ENCODE measurements around the gene EMC10.

The EMC10 gene

GRCh38 chr19:50492303-50493052 is 16.2 kb downstream of the EMC10 start:
- H3K4me1 ChIP-seq, result no peaks in the 10 kb centered on the region
- no peak overlapping the region for H3K27ac ChIP-seq
- H3K27me3 ChIP-seq, result peaks cover 0 to 20% of the 10 kb centered on the region in 2 donors
- H3K9me3 ChIP-seq, result no peaks in the 10 kb centered on the region
- no peak for DNase-seq
- H3K36me3 ChIP-seq, result peaks cover 0 to 5% (median 0%) of the 10 kb centered on the region in 3 donors
- intact Hi-C loops (cut with DNase I; ENCODE audit: low total_unique reads), result no loop called here
- TF ChIP-seq CTCF (IDR thresholded peaks at IDR 0.05), result no peak
- no peak overlapping the region for H3K4me3 ChIP-seq

GRCh38 chr19:50493171-50493570 is 16.9 kb downstream of the EMC10 start:
- H3K36me3 ChIP-seq, result peaks cover 0 to 5% (median 0%) of the 10 kb centered on the region in 3 donors
- no peak for TF ChIP-seq CTCF (IDR thresholded peaks at IDR 0.05)
- H3K4me3 ChIP-seq, result no peak overlapping the region
- H3K9me3 ChIP-seq, result no peaks in the 10 kb centered on the region
- H3K27me3 ChIP-seq, result peaks cover 0 to 16% of the 10 kb centered on the region in 2 donors
- no peaks in the 10 kb centered on the region for H3K4me1 ChIP-seq
- H3K27ac ChIP-seq, result no peak overlapping the region
- intact Hi-C loops (cut with DNase I; ENCODE audit: low total_unique reads), result no loop called here
- DNase-seq, result no peak

- TF ChIP-seq CTCF (IDR thresholded peaks at IDR 0.05), result no peak
- intact Hi-C loops (cut with DNase I; ENCODE audit: low total_unique reads), result no loop called here
- H3K4me1 ChIP-seq, result no peaks in the 10 kb centered on the region
- H3K9me3 ChIP-seq, result no peaks in the 10 kb centered on the region
- peaks cover 0 to 12% of the 10 kb centered on the region in 2 donors for H3K27me3 ChIP-seq
- no peak for DNase-seq
- no peak overlapping the region for H3K27ac ChIP-seq
- H3K36me3 ChIP-seq, result peaks cover 0 to 5% (median 0%) of the 10 kb centered on the region in 3 donors
- H3K4me3 ChIP-seq, result no peak overlapping the region
Observed at GRCh38 chr19:50494186-50495019, 18.1 kb downstream of the EMC10 start.

GRCh38 chr19:50495020-50495531 is 18.8 kb downstream of the EMC10 start:
- H3K4me3 ChIP-seq, result no peak overlapping the region

More at GRCh38 chr19:50495020-50495531, 18.8 kb downstream of the EMC10 start:
- Histone ChIP-seq H3K27me3 (peaks cover 0 to 8% of the 10 kb centered on the region in 2 donors), H3K9me3 (no peaks in the 10 kb centered on the region), H3K36me3 (peaks cover 0 to 5% (median 0%) of the 10 kb centered on the region in 3 donors), H3K4me1 (no peaks in the 10 kb centered on the region), H3K27ac (no peak overlapping the region)
- intact Hi-C loops (cut with DNase I; ENCODE audit: low total_unique reads), result no loop called here
- no peak for TF ChIP-seq CTCF (IDR thresholded peaks at IDR 0.05)
- DNase-seq, result no peak

Measured in tibial artery (tissue), 4 donors.